Spleen (tissue), 7 donors: ENCODE measurements around the gene SMOC1.

Source experiments
- POLR2AphosphoS5 ChIP-seq, 3 donors: sonication (generic); formaldehyde crosslinking; IDR thresholded peaks; one replicate each; pipeline ENCODE4 v1.5.1; 2017; ENCODE audit warnings: antibody characterized with exemption in 3 of 3
- TF ChIP-seq, protein P1 (sequence below), 11 experiments: fragments of 200-600 bp in 7 of 11; fragments of 450-650 bp in 4 of 11; sonication (generic) in 4 of 11; IDR thresholded peaks in 8 of 11; conservative IDR thresholded peaks in 3 of 11; 1 replicate in 7 of 11; 2 replicates in 4 of 11; pipeline versions ENCODE4 v1.4.0 to v1.8.0; 2016 to 2021; ENCODE audit warnings: antibody characterized with exemption in 11 of 11, inconsistent platforms in 4 of 11, mild to moderate bottlenecking in 1 of 11
- donor health status: DM: no; HTN: no; CAD: no; lungs with moderate emphysema.
- donor health status: DM: no; HTN: no; CAD: no.
- donor health status: DM: no; HTN: no; CAD: no.

DNA sequence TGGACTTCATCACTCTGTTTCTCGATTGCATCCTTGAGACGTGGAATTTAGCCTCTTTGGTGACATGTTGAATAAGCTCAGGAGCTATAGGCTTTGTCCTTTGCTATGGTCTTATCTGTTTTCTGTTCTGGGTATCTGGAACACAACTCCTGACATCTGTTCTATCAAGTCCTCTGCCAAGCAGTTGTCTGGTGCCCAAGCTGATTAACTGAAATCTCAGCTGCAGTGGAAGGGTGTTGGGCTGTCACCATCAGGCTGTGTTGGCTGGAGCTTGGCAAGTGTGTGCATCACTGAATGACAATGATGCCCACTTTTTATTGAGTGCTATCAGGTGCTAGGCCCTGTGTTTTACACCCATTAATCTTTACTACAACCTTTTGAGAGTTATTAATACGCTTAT lies 77.8 kb downstream of the SMOC1 start:
- TF ChIP-seq, protein P1, sequence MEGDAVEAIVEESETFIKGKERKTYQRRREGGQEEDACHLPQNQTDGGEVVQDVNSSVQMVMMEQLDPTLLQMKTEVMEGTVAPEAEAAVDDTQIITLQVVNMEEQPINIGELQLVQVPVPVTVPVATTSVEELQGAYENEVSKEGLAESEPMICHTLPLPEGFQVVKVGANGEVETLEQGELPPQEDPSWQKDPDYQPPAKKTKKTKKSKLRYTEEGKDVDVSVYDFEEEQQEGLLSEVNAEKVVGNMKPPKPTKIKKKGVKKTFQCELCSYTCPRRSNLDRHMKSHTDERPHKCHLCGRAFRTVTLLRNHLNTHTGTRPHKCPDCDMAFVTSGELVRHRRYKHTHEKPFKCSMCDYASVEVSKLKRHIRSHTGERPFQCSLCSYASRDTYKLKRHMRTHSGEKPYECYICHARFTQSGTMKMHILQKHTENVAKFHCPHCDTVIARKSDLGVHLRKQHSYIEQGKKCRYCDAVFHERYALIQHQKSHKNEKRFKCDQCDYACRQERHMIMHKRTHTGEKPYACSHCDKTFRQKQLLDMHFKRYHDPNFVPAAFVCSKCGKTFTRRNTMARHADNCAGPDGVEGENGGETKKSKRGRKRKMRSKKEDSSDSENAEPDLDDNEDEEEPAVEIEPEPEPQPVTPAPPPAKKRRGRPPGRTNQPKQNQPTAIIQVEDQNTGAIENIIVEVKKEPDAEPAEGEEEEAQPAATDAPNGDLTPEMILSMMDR (IDR thresholded peaks at IDR 0.05 in 8 of 11, conservative IDR thresholded peaks at IDR 0.05 in 3 of 11): no peak
- TF ChIP-seq POLR2AphosphoS5 (IDR thresholded peaks at IDR 0.05): no peak
